C4-2B (cell line): ENCODE measurements around the gene PRKCI.
"Not testable (repeated sequence)": the region's sequence is repeated elsewhere in the genome, so short reads cannot be mapped to it uniquely, and the experiment has no call there.

Experiments
- H3K27ac ChIP-seq: fragments of 450-650 bp; 2 replicates; pipeline ENCODE4 v1.5.1; 2017
- CTCF ChIP-seq: fragments of 450-650 bp; conservative IDR thresholded peaks from 2 replicates; pipeline ENCODE4 v1.5.1; 2017; ENCODE audit warnings: mild to moderate bottlenecking
- ZFX ChIP-seq: fragments of 450-650 bp; IDR thresholded peaks from 2 replicates; pipeline ENCODE4 v1.6.1; 2017

Gene PRKCI

GRCh38 chr3:170322566-170323269 is 100.5 kb downstream of the PRKCI start:
- no peak for TF ChIP-seq ZFX
- TF ChIP-seq CTCF = no peak
- no peak overlapping the region for H3K27ac ChIP-seq

- no peak overlapping the region for H3K27ac ChIP-seq
- no peak for TF ChIP-seq CTCF
- no peak for TF ChIP-seq ZFX
Measured at GRCh38 chr3:170323331-170323730, 101.1 kb downstream of the PRKCI start.

GRCh38 chr3:170324962-170325361 is 102.7 kb downstream of the PRKCI start:
- no peak for TF ChIP-seq ZFX
- TF ChIP-seq CTCF = no peak
- H3K27ac ChIP-seq = no peak overlapping the region

- TF ChIP-seq CTCF = no peak
- no peak for TF ChIP-seq ZFX
- no peak overlapping the region for H3K27ac ChIP-seq
Measured at GRCh38 chr3:170327040-170327808, 105.0 kb downstream of the PRKCI start.

GRCh38 chr3:170327868-170328548 is 105.8 kb downstream of the PRKCI start:
- H3K27ac ChIP-seq = not testable (repeated sequence)

GRCh38 chr3:170330366-170330765 is 108.1 kb downstream of the PRKCI start:
- no peak overlapping the region for H3K27ac ChIP-seq
- TF ChIP-seq CTCF (no peak), ZFX (no peak)

GRCh38 chr3:170331143-170331542 is 108.9 kb downstream of the PRKCI start:
- no peak overlapping the region for H3K27ac ChIP-seq
- TF ChIP-seq CTCF (no peak), ZFX (no peak)
